MCF 10A (cell line): ENCODE measurements around the gene IL5RA. TPM values are rescaled to one million over a fixed set of nuclear protein-coding genes. Genes with fewer than 3 reads are reported as not detected.

Source experiments
- BruUV-seq: library from RNA; stranded (reverse); fragments of 400-500 nt; replicated peaks from 2 replicates; lab custom pipeline; 2021; lab: Mats Ljungman, UMichigan
- CTCF ChIA-PET: fragments of 300-600 bp; sonication (Branson Sonifier 250); formaldehyde crosslinking; extraction: SDS; loops from one replicate; lab custom pipeline; 2021; ENCODE audit warnings: antibody characterized with exemption, inconsistent platforms; lab: Yijun Ruan, JAX
- POLR2A ChIA-PET: fragments of 300-600, 350-650 bp; sonication (Branson Sonifier 250); formaldehyde crosslinking; extraction: SDS; loops from one replicate; lab custom pipeline; 2020; ENCODE audit warnings: antibody characterized with exemption, inconsistent platforms; lab: Yijun Ruan, JAX
- DNase-seq: peaks from one replicate; pipeline ENCODE4 v3.0.0-alpha.2; 2018; ENCODE audit not compliant: unreplicated experiment
- H3K27ac Mint-ChIP-seq: one replicate; pipeline ENCODE4 v1.8.0; 2022; ENCODE audit warnings: mild to moderate bottlenecking, low read depth, mixed read lengths; ENCODE audit not compliant: unreplicated experiment
- H3K27me3 Mint-ChIP-seq: one replicate; pipeline ENCODE4 v1.8.0; 2022; ENCODE audit warnings: mixed read lengths; ENCODE audit not compliant: insufficient read depth, unreplicated experiment
- H3K36me3 Mint-ChIP-seq: one replicate; pipeline ENCODE4 v1.8.0; 2022; ENCODE audit warnings: mild to moderate bottlenecking, moderate library complexity, mixed read lengths; ENCODE audit not compliant: insufficient read depth, unreplicated experiment
- H3K4me1 Mint-ChIP-seq: one replicate; pipeline ENCODE4 v1.8.0; 2022; ENCODE audit warnings: mixed read lengths; ENCODE audit not compliant: insufficient read depth, unreplicated experiment
- H3K4me3 Mint-ChIP-seq: one replicate; pipeline ENCODE4 v1.8.0; 2022; ENCODE audit warnings: mild to moderate bottlenecking, moderate library complexity, mixed read lengths; ENCODE audit not compliant: unreplicated experiment
- H3K9me3 Mint-ChIP-seq: one replicate; pipeline ENCODE4 v1.8.0; 2022; ENCODE audit warnings: mixed read lengths; ENCODE audit not compliant: unreplicated experiment
- intact Hi-C: fragments of 100-400 bp; cut with micrococcal nuclease; formaldehyde crosslinking; loops from 2 replicates; pipeline ENCODE4 v1.14.1; 2022
- total RNA-seq: library from RNA; stranded (reverse); gene quantifications from 2 replicates; pipeline ENCODE4 v1.2.3, GENCODE V29; 2022
- TF ChIP-seq, protein P1 (sequence below): fragments of 200-600 bp; IDR thresholded peaks from one replicate; pipeline ENCODE4 v1.8.0; 2022; ENCODE audit warnings: antibody characterized with exemption, mild to moderate bottlenecking; ENCODE audit not compliant: unreplicated experiment

The IL5RA gene
- total RNA-seq, 1 experiment from 2014 or later = not detected

DNA sequence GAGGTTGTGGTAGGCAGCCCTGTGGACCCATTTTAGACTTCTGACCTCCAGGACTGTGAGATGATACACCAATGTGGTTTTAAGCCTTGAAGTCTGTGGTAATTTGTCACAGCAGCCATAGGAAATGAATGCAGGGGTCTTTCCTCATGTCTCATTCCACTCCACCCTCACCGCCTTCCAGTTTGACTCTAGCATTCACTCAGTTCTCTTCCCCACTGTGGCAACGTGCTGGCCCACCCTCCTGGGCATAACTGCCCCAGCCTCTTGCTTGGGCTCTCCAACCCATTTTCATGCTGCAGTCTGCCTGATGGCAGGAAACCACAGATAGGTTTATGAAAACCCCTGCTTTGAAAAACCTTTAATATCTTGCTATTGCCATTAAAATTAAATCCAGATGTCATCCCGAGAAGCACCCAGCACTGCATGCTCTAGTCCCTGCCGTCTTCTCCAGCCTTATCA lies 9.2 kb upstream of the IL5RA start:
- no TSS peak for BruUV-seq
- no peaks in the 10 kb centered on the region for H3K4me1 Mint-ChIP-seq
- H3K36me3 Mint-ChIP-seq = peaks cover 4% of the 10 kb centered on the region
- intact Hi-C loops = no loop called here
- TF ChIP-seq, protein P1, sequence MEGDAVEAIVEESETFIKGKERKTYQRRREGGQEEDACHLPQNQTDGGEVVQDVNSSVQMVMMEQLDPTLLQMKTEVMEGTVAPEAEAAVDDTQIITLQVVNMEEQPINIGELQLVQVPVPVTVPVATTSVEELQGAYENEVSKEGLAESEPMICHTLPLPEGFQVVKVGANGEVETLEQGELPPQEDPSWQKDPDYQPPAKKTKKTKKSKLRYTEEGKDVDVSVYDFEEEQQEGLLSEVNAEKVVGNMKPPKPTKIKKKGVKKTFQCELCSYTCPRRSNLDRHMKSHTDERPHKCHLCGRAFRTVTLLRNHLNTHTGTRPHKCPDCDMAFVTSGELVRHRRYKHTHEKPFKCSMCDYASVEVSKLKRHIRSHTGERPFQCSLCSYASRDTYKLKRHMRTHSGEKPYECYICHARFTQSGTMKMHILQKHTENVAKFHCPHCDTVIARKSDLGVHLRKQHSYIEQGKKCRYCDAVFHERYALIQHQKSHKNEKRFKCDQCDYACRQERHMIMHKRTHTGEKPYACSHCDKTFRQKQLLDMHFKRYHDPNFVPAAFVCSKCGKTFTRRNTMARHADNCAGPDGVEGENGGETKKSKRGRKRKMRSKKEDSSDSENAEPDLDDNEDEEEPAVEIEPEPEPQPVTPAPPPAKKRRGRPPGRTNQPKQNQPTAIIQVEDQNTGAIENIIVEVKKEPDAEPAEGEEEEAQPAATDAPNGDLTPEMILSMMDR = no peak
- CTCF ChIA-PET = interaction anchor here (0.7 kb wide), 1 partner anchor 1337 kb away, joined by 3 read pairs; no protein-coding TSS in a partner anchor
- no peak for DNase-seq
- POLR2A ChIA-PET = no interaction called here
- H3K27ac Mint-ChIP-seq = no peak overlapping the region
- H3K9me3 Mint-ChIP-seq = no peaks in the 10 kb centered on the region
- no peak overlapping the region for H3K4me3 Mint-ChIP-seq
- no peaks in the 10 kb centered on the region for H3K27me3 Mint-ChIP-seq

GRCh38 chr3:3117651-3118050 lies 7.5 kb upstream of the IL5RA start:
- no peaks in the 10 kb centered on the region for H3K27me3 Mint-ChIP-seq
- CTCF ChIA-PET = interaction anchor here (0.8 kb wide), 1 partner anchor 164 kb away, joined by 3 read pairs; no protein-coding TSS in a partner anchor
- H3K4me1 Mint-ChIP-seq = no peaks in the 10 kb centered on the region
- POLR2A ChIA-PET = no interaction called here
- no peak overlapping the region for H3K27ac Mint-ChIP-seq
- H3K36me3 Mint-ChIP-seq = peaks cover 4% of the 10 kb centered on the region
- no TSS peak for BruUV-seq
- H3K9me3 Mint-ChIP-seq = no peaks in the 10 kb centered on the region
- H3K4me3 Mint-ChIP-seq = no peak overlapping the region
- TF ChIP-seq, protein P1 = no peak
- no peak for DNase-seq
- intact Hi-C loops = no loop called here

GRCh38 chr3:3113042-3113709 lies 3.0 kb upstream of the IL5RA start:
- TF ChIP-seq, protein P1 = no peak
- H3K9me3 Mint-ChIP-seq = no peaks in the 10 kb centered on the region
- ChIA-PET POLR2A (interaction anchor here (0.7 kb wide), 1 partner anchor 10 kb away, joined by 3 read pairs; no protein-coding TSS in a partner anchor), CTCF (no interaction called here)
- H3K27ac Mint-ChIP-seq = no peak overlapping the region
- no peak overlapping the region for H3K4me3 Mint-ChIP-seq
- H3K36me3 Mint-ChIP-seq = peaks cover 4% of the 10 kb centered on the region
- intact Hi-C loops = no loop called here
- no TSS peak for BruUV-seq
- no peak for DNase-seq
- H3K27me3 Mint-ChIP-seq = no peaks in the 10 kb centered on the region
- H3K4me1 Mint-ChIP-seq = no peaks in the 10 kb centered on the region

DNA sequence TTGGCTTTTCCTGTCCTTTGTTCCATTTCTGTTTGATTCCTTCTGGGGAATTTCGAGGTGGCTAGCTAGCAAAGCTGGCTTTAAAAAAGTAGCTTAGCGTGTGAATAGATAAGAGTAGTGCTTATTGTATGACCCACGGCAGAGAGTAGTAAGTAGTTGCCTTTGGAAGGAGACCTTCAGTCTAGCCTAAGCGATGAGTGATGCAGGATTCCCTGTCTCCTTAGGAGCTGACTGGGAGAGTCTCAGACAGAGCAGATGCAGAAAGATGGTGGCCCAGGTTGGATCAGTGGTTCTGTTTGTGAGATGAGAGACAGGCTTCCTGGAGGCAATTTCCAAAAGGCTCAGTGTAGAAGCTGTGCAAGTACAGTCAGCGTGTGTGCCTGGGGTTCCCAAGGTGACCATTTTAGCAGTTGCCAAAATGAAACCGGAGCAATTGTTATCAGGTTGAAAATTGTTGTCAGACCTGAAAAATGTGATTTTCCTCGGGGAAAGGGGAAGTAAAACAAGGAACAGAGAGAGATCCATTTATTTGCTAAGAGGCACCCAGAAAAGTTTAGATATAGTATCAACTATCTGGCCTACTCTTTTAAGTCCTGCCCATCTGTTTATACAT lies 681 bp upstream of the IL5RA start:
- POLR2A ChIA-PET = interaction anchor here (1.6 kb wide), 1 partner anchor 16 kb away, joined by 3 read pairs; the partner anchor contains the start of gene TRNT1
- intact Hi-C loops = no loop called here
- H3K36me3 Mint-ChIP-seq = no peaks in the 10 kb centered on the region
- H3K27me3 Mint-ChIP-seq = peaks cover under 1% of the 10 kb centered on the region
- H3K4me1 Mint-ChIP-seq = no peaks in the 10 kb centered on the region
- TF ChIP-seq, protein P1 = no peak
- CTCF ChIA-PET = interaction anchor here (0.5 kb wide), 1 partner anchor 246 kb away, joined by 4 read pairs; no protein-coding TSS in a partner anchor
- no peak overlapping the region for H3K4me3 Mint-ChIP-seq
- no peak for DNase-seq
- no peaks in the 10 kb centered on the region for H3K9me3 Mint-ChIP-seq
- no TSS peak for BruUV-seq
- no peak overlapping the region for H3K27ac Mint-ChIP-seq
